HCT116 (cell line): ENCODE data around the gene TYW1.
"Not testable (repeated sequence)": the region's sequence is repeated elsewhere in the genome, so short reads cannot be mapped to it uniquely, and the experiment has no call there.

Experiments
- ATF3 ChIP-seq: IDR thresholded peaks from 2 replicates; pipeline ENCODE4 v1.6.1; 2012
- CTCF ChIP-seq, 3 experiments: fragments of 200-600 bp in 1 of 3; sonication (generic) in 1 of 3; IDR thresholded peaks in 2 of 3; conservative IDR thresholded peaks in 1 of 3; 2 replicates each; pipeline ENCODE4 v1.5.1; 2012 to 2017; ENCODE audit warnings: low read depth in 2 of 3, low read length in 2 of 3, antibody characterized with exemption in 1 of 3, borderline replicate concordance in 1 of 3, control low read depth in 1 of 3, mild to moderate bottlenecking in 1 of 3, mixed read lengths in 1 of 3, mixed run types in 1 of 3, moderate library complexity in 1 of 3; ENCODE audit not compliant: insufficient read depth in 1 of 3
- EZH2 ChIP-seq: fragments of 200-600 bp; sonication (generic); IDR thresholded peaks from 2 replicates; pipeline ENCODE4 v1.6.1; 2017; ENCODE audit warnings: antibody characterized with exemption, mixed run types
- EZH2phosphoT487 ChIP-seq: fragments of 200-600 bp; IDR thresholded peaks from 2 replicates; pipeline ENCODE4 v1.6.1; 2018; ENCODE audit warnings: antibody characterized with exemption, borderline replicate concordance
- MAX ChIP-seq: IDR thresholded peaks from 2 replicates; pipeline ENCODE4 v1.6.1; 2012
- POLR2A ChIP-seq: IDR thresholded peaks from 2 replicates; pipeline ENCODE4 v1.7.0; 2011; ENCODE audit warnings: borderline replicate concordance; ENCODE audit not compliant: insufficient read depth, insufficient read length; ENCODE audit errors: extremely low read depth
- RAD21 ChIP-seq: IDR thresholded peaks from 2 replicates; pipeline ENCODE4 v1.6.1; 2012; ENCODE audit warnings: low read depth, mild to moderate bottlenecking
- SIN3A ChIP-seq: IDR thresholded peaks from 2 replicates; pipeline ENCODE4 v1.6.1; 2012; ENCODE audit warnings: low read depth
- TCF7L2 ChIP-seq: IDR thresholded peaks from 2 replicates; pipeline ENCODE4 v1.7.0; 2011; ENCODE audit warnings: borderline replicate concordance, inconsistent platforms; ENCODE audit not compliant: insufficient read depth, insufficient read length; ENCODE audit errors: extremely low read depth
- YY1 ChIP-seq: IDR thresholded peaks from 2 replicates; pipeline ENCODE4 v1.6.1; 2011; ENCODE audit warnings: low read length, low read depth, moderate library complexity, mild to moderate bottlenecking; ENCODE audit not compliant: insufficient replicate concordance; ENCODE audit errors: extremely low read depth

- not testable (repeated sequence) for TF ChIP-seq RAD21; CTCF (IDR thresholded peaks at IDR 0.05 in 2 of 3, conservative IDR thresholded peaks at IDR 0.05 in 1 of 3; ENCODE audit: borderline replicate concordance in 1 of 3, insufficient read depth in 1 of 3, low read depth in 2 of 3, low read length in 2 of 3); MAX; POLR2A; EZH2; YY1; ATF3; EZH2phosphoT487; SIN3A; TCF7L2
Measured at GRCh38 chr7:67213038-67213437, 216.4 kb downstream of the TYW1 start.
